ENCODE data around the gene CD70. TPM values are rescaled to one million over a fixed set of nuclear protein-coding genes. Genes with fewer than 3 reads are reported as not detected.
"Not testable (repeated sequence)": the region's sequence is repeated elsewhere in the genome, so short reads cannot be mapped to it uniquely, and the experiment has no call there.

CD70 gene
- total and polyA plus RNA-seq, 4 donors, result 0.22 to 0.57 (median 0.34) TPM

DNA sequence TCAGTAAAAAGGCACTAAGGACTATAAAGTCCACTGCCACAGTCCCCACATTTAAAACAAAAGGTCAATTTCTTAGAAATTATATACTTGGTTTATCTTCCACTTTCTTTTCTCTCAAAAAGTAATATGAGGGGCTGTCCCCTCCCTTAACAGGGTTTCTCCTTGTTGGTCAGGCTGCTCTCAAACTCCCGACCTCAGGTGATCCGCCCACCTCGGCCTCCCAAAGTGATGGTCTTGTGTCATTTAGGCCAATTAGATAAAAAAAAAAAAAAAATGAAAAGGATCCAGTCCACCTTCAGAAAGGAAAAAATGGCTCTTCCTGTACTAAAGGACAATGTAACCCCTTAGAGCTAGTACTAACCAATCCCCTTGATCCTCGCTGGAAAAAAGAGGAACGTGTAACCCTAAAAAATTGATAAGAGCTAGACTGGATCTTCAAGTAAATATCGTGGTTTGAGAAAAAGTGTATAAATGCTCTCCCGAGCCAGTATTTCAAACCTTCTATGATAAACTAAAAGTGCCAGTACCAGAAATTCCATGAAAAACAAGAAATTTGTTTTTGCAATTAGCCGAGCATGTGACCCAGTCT, 9.0 kb upstream of the CD70 start:
- 81 to 83% methylated on average over 8 of the region's 8 CpGs for WGBS, 2 donors

DNA sequence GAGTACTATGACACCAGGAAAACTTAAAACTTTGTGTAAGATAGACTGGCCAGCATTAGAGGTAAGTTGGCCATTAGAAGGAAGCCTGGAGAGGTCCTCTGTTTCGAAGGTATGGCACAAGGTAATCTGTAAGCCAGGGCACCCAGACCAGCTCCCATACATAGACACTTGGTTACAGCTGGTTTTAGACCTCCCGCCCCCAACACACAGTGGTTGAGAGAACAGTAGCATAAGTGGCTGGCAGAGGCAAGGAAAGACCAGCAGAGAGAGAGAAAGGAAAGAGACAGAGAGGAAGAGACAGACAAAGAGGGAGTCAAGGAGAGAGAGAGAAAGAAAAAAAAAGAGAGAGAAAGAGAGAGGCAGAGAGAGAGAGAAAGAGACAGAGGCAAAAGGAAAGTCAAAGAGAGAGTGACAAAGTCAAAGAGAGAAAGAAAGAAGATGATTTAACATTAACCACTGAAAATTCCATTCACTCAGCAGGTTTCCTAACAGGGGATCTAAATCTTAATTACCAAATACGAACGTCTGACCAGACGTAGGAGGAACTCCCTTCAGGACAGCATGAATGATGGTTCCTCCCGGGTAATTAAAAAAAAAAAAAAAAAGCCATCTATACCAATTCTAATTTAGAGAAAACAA, 7.4 kb upstream of the CD70 start:
- H3K27ac ChIP-seq (ENCODE audit: low read depth in 1 of 2, low read length in 1 of 2); H3K4me1 ChIP-seq (ENCODE audit: control insufficient read depth in 5 of 5, insufficient read depth in 5 of 5, low read length in 5 of 5); H3K4me3 ChIP-seq; DNase-seq; ATAC-seq (ENCODE audit: insufficient read depth, low FRiP score); H3K9me3 ChIP-seq (ENCODE audit: control insufficient read depth in 4 of 4, insufficient read depth in 3 of 4, low read length in 3 of 4); H3K36me3 ChIP-seq (ENCODE audit: control insufficient read depth in 4 of 4, insufficient read depth in 4 of 4, low read length in 4 of 4); H3K27me3 ChIP-seq (ENCODE audit: control insufficient read depth in 3 of 3, insufficient read depth in 3 of 3, low read length in 2 of 3); H3K9ac ChIP-seq (ENCODE audit: insufficient read depth in 1 of 2, low read length in 2 of 2): not testable (repeated sequence)
- WGBS, 2 donors, result 46 to 63% methylated on average over 6 of the region's 6 CpGs

More for the DNA sequence above, 9.0 kb upstream of the CD70 start:
- peaks cover 0 to 2% (median 0%) of the 10 kb centered on the region in 4 donors for H3K9me3 ChIP-seq (ENCODE audit: control insufficient read depth in 4 of 4, insufficient read depth in 3 of 4, low read length in 3 of 4)
- H3K27ac ChIP-seq (ENCODE audit: low read depth in 1 of 2, low read length in 1 of 2), result no peak overlapping the region
- no peaks in the 10 kb centered on the region for H3K4me1 ChIP-seq (ENCODE audit: control insufficient read depth in 5 of 5, insufficient read depth in 5 of 5, low read length in 5 of 5)
- DNase-seq, result no peak
- TF ChIP-seq CTCF (IDR thresholded peaks at IDR 0.05; ENCODE audit: control extremely low read depth, extremely low read depth), result no peak
- H3K4me3 ChIP-seq, result no peak overlapping the region
- no peak overlapping the region for H3K9ac ChIP-seq (ENCODE audit: insufficient read depth in 1 of 2, low read length in 2 of 2)
- no peaks in the 10 kb centered on the region for H3K36me3 ChIP-seq (ENCODE audit: control insufficient read depth in 4 of 4, insufficient read depth in 4 of 4, low read length in 4 of 4)
- no peak for ATAC-seq (ENCODE audit: insufficient read depth, low FRiP score)
- H3K27me3 ChIP-seq (ENCODE audit: control insufficient read depth in 3 of 3, insufficient read depth in 3 of 3, low read length in 2 of 3), result no peaks in the 10 kb centered on the region

DNA sequence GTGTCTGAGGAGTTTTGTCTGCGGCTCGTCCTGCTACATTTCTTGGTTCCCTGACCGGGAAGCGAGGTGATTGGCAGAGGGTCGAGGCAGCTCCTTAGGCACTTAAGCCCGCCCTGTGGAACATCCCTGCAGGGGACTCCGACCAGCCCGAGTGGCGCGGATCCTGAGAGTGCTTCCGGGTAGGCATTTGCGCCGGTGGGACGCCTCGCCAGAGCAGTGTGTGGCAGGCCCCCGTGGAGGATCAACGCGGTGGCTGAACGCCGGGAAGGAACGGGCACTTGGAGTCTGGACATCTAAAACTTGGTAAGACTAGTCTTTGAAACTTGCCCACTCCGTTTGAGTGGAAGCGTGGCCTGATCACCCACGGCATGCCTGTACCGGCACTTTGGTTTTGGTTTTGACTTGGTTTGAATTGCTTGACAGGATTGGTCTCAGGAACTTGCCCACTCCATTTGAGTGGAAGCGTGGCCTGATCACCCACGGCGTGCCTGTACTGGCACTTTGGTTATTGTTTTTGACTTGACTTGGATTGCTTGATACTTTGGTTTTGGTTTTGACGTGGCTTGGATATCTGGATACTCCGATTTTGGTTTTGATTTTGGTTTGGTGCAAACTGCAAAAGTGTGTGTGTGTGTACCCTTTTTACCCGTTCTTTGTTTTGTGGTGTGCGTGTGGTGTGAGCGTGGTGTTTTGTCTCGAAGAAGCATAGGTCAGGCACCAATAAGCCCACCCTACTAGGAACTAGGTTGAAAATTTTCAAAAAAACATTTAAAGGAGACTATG, 6.7 kb upstream of the CD70 start:
- H3K4me1 ChIP-seq (ENCODE audit: control insufficient read depth in 5 of 5, insufficient read depth in 5 of 5, low read length in 5 of 5); H3K27ac ChIP-seq (ENCODE audit: low read depth in 1 of 2, low read length in 1 of 2); H3K4me3 ChIP-seq; H3K36me3 ChIP-seq (ENCODE audit: control insufficient read depth in 4 of 4, insufficient read depth in 4 of 4, low read length in 4 of 4); H3K9ac ChIP-seq (ENCODE audit: insufficient read depth in 1 of 2, low read length in 2 of 2); ATAC-seq (ENCODE audit: insufficient read depth, low FRiP score); DNase-seq; H3K9me3 ChIP-seq (ENCODE audit: control insufficient read depth in 4 of 4, insufficient read depth in 3 of 4, low read length in 3 of 4): not testable (repeated sequence)
- H3K27me3 ChIP-seq (ENCODE audit: control insufficient read depth in 3 of 3, insufficient read depth in 3 of 3, low read length in 2 of 3), result peaks cover 0 to 12% (median 8%) of the 10 kb centered on the region in 3 donors
- WGBS, 2 donors, result 93 to 95% methylated on average over 33 to 34 of the region's 34 CpGs

DNA sequence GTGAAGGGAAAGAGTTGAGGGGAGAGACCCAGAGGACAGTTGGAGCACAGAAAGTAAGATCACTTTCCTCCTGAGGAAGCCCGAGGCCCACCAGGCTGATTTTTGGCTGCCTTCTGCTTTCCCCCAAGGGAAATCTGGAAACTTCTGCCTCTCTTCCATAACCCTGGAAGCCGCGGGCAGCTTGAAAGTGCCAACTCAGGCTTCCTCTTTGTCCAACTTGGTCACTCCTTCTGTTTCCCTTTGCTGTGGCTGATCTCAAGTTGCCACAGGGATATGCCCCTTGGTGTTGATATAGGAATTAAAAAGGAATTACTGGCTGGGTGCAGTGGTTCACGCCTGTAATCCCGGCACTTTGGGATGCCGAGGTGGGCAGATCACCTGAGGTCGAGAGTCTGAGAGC, 5.7 kb upstream of the CD70 start:
- ATAC-seq (ENCODE audit: insufficient read depth, low FRiP score), result no peak
- H3K27ac ChIP-seq (ENCODE audit: low read depth in 1 of 2, low read length in 1 of 2), result no peak overlapping the region
- no peaks in the 10 kb centered on the region for H3K36me3 ChIP-seq (ENCODE audit: control insufficient read depth in 4 of 4, insufficient read depth in 4 of 4, low read length in 4 of 4)
- 87 to 88% methylated on average over 7 of the region's 7 CpGs for WGBS, 2 donors
- no peak for DNase-seq
- no peak for TF ChIP-seq CTCF (IDR thresholded peaks at IDR 0.05; ENCODE audit: control extremely low read depth, extremely low read depth)
- H3K27me3 ChIP-seq (ENCODE audit: control insufficient read depth in 3 of 3, insufficient read depth in 3 of 3, low read length in 2 of 3), result peaks cover 0 to 13% (median 12%) of the 10 kb centered on the region in 3 donors
- peaks cover 0 to 2% (median 0%) of the 10 kb centered on the region in 4 donors for H3K9me3 ChIP-seq (ENCODE audit: control insufficient read depth in 4 of 4, insufficient read depth in 3 of 4, low read length in 3 of 4)
- no peak overlapping the region for H3K9ac ChIP-seq (ENCODE audit: insufficient read depth in 1 of 2, low read length in 2 of 2)
- H3K4me3 ChIP-seq, result no peak overlapping the region
- H3K4me1 ChIP-seq (ENCODE audit: control insufficient read depth in 5 of 5, insufficient read depth in 5 of 5, low read length in 5 of 5), result no peaks in the 10 kb centered on the region

Measured in lung (tissue), 12 donors.